ENCODE measurements around the gene HTD2. TPM values are rescaled to one million over a fixed set of nuclear protein-coding genes. Genes with fewer than 3 reads are reported as not detected.

The HTD2 gene
- total RNA-seq, 2 donors from 2014 or later = 0.99 to 4.9 TPM

- TF ChIP-seq POLR2A (IDR thresholded peaks at IDR 0.05) = no peak
- TF ChIP-seq, protein P1, sequence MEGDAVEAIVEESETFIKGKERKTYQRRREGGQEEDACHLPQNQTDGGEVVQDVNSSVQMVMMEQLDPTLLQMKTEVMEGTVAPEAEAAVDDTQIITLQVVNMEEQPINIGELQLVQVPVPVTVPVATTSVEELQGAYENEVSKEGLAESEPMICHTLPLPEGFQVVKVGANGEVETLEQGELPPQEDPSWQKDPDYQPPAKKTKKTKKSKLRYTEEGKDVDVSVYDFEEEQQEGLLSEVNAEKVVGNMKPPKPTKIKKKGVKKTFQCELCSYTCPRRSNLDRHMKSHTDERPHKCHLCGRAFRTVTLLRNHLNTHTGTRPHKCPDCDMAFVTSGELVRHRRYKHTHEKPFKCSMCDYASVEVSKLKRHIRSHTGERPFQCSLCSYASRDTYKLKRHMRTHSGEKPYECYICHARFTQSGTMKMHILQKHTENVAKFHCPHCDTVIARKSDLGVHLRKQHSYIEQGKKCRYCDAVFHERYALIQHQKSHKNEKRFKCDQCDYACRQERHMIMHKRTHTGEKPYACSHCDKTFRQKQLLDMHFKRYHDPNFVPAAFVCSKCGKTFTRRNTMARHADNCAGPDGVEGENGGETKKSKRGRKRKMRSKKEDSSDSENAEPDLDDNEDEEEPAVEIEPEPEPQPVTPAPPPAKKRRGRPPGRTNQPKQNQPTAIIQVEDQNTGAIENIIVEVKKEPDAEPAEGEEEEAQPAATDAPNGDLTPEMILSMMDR (IDR thresholded peaks at IDR 0.05) = no peak
- Histone ChIP-seq H3K4me1 (peaks cover 14% of the 10 kb centered on the region), H3K4me3 (no peak overlapping the region), H3K36me3 (replicated peaks in 1 of 2; ENCODE audit: insufficient read depth in 1 of 2, low read depth in 2 of 2) (no peaks in the 10 kb centered on the region), H3K27me3 (no peaks in the 10 kb centered on the region), H3K9me3 (no peaks in the 10 kb centered on the region), H3K27ac (no peak overlapping the region)
- 80 to 86% methylated on average over 7 of the region's 7 CpGs for WGBS, 2 donors
- ATAC-seq (no peak), DNase-seq (no peak)
- intact Hi-C loops (cut with DNase I) = no loop called here
Observed at GRCh38 chr3:58347984-58348383, 41.7 kb downstream of the HTD2 start.

DNA sequence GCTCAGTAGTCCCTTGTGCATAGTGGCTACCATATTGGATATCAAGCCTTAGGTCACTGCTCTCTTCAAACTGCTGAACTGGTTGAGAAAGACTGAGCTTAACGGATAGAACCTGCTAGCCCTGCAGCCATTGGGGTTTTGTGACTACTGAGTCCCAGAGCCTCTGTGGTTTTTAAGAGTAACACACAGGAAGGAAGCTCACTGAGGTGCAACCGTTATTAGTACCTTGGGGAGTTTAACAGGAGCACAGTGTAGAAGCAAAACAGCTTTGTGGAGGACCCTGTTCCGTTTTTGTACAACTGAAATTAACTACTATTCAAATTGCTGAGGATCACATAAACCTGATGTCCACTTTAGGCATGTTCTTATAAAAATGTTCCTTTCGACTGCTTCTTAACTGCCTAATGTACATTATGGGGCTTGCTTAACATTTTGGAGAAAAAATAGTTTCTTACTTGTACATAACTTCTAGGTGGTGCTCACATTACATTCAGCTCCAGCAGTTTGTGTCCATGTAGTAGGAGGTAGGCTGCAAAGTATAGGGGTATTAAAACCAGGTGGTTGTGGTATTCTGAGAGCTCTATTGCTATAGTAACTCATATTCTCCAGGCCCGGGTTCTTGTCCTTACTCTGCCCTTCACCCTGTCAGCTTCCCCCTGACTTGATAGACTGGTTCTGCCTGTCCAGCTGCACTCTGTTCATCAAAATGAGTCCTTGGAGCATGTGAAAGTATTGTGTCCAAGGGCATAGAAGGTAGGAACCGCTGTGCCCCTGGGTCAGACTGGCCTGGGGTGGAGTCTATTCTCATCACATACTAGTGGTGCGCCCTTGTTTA, 43.7 kb downstream of the HTD2 start:
- no peak overlapping the region for H3K4me3 ChIP-seq
- TF ChIP-seq, protein P1 (IDR thresholded peaks at IDR 0.05) = no peak
- TF ChIP-seq POLR2A (IDR thresholded peaks at IDR 0.05) = no peak
- H3K36me3 ChIP-seq (replicated peaks in 1 of 2; ENCODE audit: insufficient read depth in 1 of 2, low read depth in 2 of 2) = no peaks in the 10 kb centered on the region
- H3K4me1 ChIP-seq = peaks cover 14% of the 10 kb centered on the region
- no peaks in the 10 kb centered on the region for H3K27me3 ChIP-seq
- peak; percentile 42 for ATAC-seq
- H3K27ac ChIP-seq = no peak overlapping the region
- H3K9me3 ChIP-seq = no peaks in the 10 kb centered on the region
- intact Hi-C loops (cut with DNase I) = no loop called here
- 66 to 68% methylated on average over 7 of the region's 7 CpGs for WGBS, 2 donors
- peak in 2 of 4 donors; percentile 35 to 49 for DNase-seq

DNA sequence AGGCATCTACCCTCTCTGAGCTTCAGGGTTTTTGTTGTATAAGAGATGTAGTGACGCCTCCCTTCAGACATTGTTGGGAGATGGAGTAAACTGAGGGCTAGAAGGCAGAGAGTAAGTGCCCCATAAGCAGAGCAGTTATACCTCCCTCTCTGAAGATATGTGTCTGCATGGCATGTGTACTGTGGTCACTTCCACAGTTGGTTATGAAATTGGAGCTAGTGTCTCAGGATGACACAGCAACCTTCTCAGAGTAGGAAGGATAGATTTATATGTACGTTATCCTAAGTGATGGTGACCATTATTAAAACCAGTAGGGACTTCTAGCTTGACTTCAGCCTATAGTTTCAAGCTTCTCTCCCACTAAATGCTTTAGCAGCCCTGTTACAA, 44.3 kb downstream of the HTD2 start:
- no peak overlapping the region for H3K4me3 ChIP-seq
- H3K27ac ChIP-seq = no peak overlapping the region
- H3K27me3 ChIP-seq = no peaks in the 10 kb centered on the region
- H3K36me3 ChIP-seq (replicated peaks in 1 of 2; ENCODE audit: insufficient read depth in 1 of 2, low read depth in 2 of 2) = no peaks in the 10 kb centered on the region
- peak; percentile 21 for ATAC-seq
- 80 to 95% methylated on average over 2 of the region's 2 CpGs for WGBS, 2 donors
- peaks cover 14% of the 10 kb centered on the region for H3K4me1 ChIP-seq
- no peak for DNase-seq
- no peak for TF ChIP-seq POLR2A (IDR thresholded peaks at IDR 0.05)
- TF ChIP-seq, protein P1 (IDR thresholded peaks at IDR 0.05) = no peak
- intact Hi-C loops (cut with DNase I) = no loop called here
- no peaks in the 10 kb centered on the region for H3K9me3 ChIP-seq

DNA sequence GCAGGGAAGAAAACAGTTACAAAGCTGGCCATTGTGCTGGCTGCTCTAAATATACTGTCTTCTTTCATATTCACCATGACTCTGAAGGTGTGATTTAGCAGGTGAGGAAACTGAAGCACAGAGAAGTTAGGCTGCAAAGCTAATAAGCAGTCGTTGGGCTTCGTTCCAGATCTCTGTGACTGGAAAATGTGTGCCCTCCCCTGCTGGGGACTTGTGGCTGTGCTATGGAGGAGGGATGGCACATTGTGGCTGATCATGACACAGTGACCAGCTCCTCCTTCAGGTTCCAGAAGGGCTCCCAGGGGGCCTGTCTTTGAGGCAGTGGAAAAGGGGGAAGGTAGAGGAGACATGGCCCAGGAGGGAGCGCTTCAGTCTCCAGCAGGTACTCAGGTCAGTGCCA, 45.6 kb downstream of the HTD2 start:
- Histone ChIP-seq H3K4me3 (no peak overlapping the region), H3K4me1 (peaks cover 14% of the 10 kb centered on the region), H3K27ac (no peak overlapping the region), H3K36me3 (replicated peaks in 1 of 2; ENCODE audit: insufficient read depth in 1 of 2, low read depth in 2 of 2) (no peaks in the 10 kb centered on the region), H3K9me3 (no peaks in the 10 kb centered on the region), H3K27me3 (no peaks in the 10 kb centered on the region)
- intact Hi-C loops (cut with DNase I) = no loop called here
- ATAC-seq (no peak), DNase-seq (no peak)
- WGBS, 2 donors = 70 to 72% methylated on average over 3 of the region's 3 CpGs
- TF ChIP-seq, protein P1 (IDR thresholded peaks at IDR 0.05) = no peak
- TF ChIP-seq POLR2A (IDR thresholded peaks at IDR 0.05) = no peak

DNA sequence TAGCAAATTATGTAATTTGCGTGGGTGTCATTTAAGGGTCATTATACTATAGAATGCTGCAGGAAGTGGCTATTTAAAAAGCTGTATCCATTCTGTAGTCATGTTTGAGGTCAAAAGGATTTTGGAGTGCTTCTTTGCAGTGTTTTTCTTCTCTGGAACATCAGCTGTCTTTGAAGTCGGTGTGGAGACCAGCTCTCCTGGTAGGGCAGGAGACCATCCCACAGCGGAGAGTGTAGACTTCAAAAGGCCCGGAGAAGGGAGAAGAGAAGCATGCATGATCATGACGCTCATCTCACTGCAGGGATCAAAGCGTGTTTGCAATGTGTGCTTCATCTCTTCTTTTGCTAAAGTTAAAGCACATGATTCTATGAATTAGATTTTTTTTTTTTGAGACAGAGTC, 46.3 kb downstream of the HTD2 start:
- Histone ChIP-seq H3K27ac (no peak overlapping the region), H3K36me3 (replicated peaks in 1 of 2; ENCODE audit: insufficient read depth in 1 of 2, low read depth in 2 of 2) (no peaks in the 10 kb centered on the region), H3K9me3 (no peaks in the 10 kb centered on the region), H3K4me3 (no peak overlapping the region), H3K27me3 (no peaks in the 10 kb centered on the region), H3K4me1 (peaks cover 14% of the 10 kb centered on the region)
- TF ChIP-seq, protein P1 (IDR thresholded peaks at IDR 0.05) = no peak
- TF ChIP-seq POLR2A (IDR thresholded peaks at IDR 0.05) = no peak
- 83 to 91% methylated on average over 6 of the region's 6 CpGs for WGBS, 2 donors
- ATAC-seq (no peak), DNase-seq (no peak)
- intact Hi-C loops (cut with DNase I) = no loop called here
